Fibroblast of skin of left quadriceps (primary cell): Measurements from ENCODE around the gene KIF1B.
A peak's percentile ranks its signal among the peaks of the same experiment; 100 is the strongest.

Source experiments
- DNase-seq, 2 experiments: peaks; one replicate each; pipeline ENCODE4 v3.0.0-alpha.2; 2013; ENCODE audit warnings: low read depth in 2 of 2

KIF1B gene

GRCh38 chr1:10272274-10272673, 61.9 kb downstream of the KIF1B start:
- no peak for DNase-seq

DNA sequence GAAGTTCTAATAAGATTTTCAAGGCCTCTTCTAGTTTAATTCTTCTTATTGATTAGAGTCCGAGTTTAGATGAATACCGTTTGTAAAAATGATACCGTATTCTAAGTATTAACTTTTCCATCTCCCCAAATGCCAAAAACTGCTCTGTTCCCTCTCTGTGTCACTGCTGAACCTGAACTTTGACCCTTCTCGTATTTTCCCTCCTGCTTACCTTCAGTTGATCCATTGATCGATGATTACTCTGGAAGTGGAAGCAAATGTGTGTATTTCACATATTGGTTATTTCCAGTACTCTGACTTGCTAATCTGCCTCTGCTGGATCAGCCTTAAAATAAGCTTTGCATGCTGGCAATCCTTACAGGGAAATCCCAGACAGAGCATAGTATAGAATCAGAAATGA, 68.5 kb downstream of the KIF1B start:
- DNase-seq, result no peak

DNA sequence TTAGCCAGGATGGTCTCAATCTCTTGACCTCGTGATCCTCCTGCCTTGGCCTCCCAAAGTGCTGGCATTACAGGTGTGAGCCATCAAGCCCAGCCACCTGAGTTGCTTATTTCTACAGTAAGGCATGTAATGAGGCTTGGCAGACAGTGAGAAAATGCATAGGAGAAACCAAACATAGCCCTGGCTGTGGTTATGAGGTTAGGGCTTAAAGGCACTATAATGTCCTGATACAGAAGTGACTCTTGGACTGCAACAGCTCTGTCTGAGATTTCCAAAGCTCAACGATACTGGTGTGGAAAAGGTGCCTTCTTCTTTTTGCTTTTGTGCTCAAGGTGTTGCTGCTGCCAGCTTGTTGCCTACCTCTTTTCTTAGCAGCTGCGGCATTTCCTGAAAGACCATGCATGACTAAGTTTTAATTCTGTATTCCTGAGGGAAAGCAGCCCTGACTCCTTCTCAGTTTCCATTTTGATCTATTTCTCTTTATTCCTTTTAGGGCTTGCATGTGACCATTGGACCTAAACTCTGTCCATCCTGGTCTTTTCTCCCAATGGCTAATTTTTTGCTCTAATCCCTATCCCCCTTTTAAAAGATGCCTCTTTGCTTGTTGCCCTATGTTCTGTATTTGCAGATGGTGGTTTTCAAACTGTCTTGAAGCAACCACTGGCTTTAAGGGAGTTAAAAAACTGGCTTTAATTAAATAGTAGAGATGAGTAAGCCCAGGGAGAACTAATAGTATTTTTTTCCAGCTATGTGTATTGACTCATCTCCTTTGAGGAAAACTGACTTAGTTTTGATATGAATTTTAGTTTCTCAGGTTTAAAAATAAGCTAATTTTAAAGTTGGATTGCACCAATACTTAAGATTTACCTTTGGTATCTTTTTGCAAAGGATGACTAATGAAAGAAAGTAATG, 70.3 kb downstream of the KIF1B start:
- peak; percentile 40 to 46 for DNase-seq

- DNase-seq, result no peak
Measured at GRCh38 chr1:10283318-10283984, 73.1 kb downstream of the KIF1B start.

- no peak for DNase-seq
Measured at GRCh38 chr1:10286244-10286643, 75.9 kb downstream of the KIF1B start.

GRCh38 chr1:10287023-10287645, 76.8 kb downstream of the KIF1B start:
- DNase-seq, result no peak

- DNase-seq, result no peak
Measured at GRCh38 chr1:10288029-10288615, 77.8 kb downstream of the KIF1B start.

- DNase-seq, result no peak
Measured at GRCh38 chr1:10291705-10292104, 81.3 kb downstream of the KIF1B start.

DNA sequence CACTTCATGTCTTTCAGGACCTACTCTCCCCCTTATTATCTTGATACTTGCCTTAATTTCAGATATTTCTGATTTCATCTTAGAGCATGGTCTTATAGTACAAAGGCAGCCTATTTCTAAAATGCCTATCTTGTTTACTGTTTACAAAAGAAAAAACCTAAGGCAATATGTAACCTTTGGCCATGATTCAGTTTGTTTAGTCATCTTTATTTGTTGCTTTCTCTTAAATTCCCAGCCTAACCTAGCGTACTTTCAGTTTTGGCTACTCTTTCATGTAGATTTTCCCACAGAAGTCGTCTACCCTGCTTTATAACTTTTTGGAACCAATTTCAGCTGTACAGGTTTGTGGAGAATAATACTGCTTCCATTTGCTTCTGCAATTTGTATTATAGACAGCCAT, 81.8 kb downstream of the KIF1B start:
- DNase-seq, result no peak

- no peak for DNase-seq
Measured at GRCh38 chr1:10295481-10296085, 85.2 kb downstream of the KIF1B start.

- DNase-seq, result no peak
Measured at GRCh38 chr1:10299151-10299550, 88.8 kb downstream of the KIF1B start.

DNA sequence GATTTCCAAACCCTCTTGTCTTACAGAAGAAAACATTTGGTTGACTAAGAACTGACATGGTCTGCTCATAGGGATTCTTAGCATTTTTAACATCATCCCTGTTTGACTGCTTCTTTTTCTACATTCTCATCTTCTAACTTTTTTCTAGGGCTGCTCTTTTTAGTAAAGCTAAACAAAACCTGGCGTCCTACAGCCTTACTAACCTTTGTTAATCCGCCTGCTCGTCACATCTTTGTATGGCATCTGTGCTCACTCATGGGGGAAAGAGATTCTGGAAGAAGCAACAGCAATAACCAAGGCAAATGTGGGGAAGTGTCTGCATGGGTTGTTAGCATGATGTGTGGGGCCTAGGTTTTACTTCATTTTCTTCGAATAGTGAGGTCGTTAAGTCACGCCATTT, 92.0 kb downstream of the KIF1B start:
- no peak for DNase-seq

DNA sequence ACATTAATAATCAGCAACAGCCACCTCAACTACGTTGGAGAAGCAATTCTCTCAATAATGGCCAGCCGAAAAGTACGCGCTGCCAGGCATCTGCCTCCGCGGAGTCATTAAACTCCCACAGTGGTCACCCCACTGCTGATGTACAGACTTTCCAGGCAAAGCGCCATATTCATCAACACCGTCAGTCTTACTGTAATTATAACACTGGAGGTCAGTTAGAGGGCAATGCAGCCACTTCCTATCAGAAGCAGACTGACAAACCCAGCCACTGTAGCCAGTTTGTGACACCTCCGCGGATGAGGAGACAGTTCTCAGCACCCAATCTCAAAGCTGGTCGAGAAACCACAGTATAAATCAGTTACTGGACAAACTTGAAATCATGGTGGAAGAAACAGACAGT, 93.9 kb downstream of the KIF1B start:
- DNase-seq, result no peak

DNA sequence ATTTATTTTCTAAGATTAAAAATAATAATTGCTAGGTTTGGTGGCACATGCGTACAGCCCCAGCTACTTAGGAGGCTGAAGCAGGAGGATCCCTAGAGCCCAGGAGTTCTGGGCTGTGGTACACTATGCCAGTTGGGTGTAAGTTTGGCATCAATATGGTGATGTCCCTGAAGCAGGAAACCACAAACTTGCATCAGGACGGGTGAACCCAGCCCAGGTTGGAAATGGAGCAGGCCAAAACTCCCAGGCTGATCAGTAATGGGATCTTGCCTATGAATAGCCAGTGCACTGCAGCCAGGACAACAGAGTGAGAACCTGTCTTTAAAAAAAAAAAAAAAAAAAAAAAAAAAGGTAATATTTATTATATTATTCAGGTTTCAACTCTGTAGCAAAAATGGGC, 96.1 kb downstream of the KIF1B start:
- DNase-seq, result no peak

GRCh38 chr1:10308001-10308400, 97.6 kb downstream of the KIF1B start:
- no peak for DNase-seq

DNA sequence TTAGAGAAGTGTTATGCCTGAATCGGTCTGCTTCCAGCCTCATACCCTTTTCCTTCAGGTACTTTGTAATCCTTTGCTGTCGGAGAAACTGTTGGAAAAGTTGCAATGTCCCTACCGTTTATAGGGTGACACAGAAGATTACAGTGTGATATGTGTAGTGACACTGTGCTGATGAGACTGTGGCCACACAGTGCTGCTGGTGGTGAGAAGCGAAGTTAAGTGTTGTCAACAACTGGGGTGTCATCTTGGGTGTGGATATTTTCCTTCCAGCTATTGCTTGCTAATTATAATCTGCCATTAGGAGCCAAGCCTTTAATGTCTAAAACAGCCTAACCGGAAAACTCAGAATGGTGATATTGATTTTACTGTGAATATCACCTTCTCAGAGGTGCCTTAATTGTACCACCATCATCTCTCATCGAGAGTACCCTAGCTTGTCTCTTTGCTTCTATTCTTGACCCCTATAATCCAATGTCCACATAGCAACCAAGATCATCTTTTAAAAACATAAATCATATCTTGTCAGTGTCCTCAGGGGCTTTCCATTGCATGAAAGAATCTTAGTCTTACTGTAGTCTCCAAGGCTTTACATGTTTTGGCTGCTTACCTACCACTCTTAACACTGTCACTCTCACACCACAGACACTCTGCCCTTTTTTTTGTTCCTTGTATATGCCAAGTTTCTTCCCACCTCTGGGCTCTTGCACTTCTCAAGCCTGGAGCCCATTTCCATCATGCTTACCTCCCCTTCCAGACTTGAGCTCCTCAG, 99.1 kb downstream of the KIF1B start:
- no peak for DNase-seq

DNA sequence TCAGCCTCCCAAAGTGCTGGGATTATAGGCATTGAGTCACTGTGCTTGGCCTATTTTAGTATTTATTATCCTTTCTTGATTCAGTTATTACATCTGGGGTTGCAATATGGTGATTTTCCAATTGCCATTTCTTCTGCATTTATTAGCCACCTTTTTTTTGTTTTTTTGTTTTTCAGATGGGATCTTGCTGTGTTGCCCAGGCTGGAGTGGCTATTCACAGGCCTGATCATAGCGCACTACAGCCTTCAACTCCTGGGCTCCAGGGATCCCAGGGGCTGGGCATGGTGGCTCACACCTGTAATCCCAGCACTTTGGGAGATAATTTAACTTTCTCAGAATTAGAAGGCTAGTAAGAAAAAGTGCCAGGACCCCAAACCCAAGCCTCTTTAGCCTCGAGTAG, 106.4 kb downstream of the KIF1B start:
- no peak for DNase-seq

DNA sequence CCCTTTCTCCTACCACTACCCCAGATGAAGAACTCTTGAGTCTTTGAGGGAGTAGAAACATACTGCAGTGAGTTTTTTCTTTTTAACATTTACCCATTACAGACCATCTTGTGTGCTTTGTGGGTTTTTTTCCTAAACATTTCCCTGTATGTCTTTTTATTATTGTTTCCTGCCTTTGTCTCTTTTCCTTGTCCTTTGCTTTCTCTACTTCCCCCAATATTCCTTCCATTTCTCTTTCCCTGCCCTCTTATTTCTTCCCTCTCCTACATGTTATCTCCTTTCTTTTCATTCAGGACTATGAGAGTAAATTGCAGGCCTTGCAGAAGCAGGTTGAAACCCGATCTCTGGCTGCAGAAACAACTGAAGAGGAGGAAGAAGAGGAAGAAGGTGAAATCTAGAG, 109.4 kb downstream of the KIF1B start:
- DNase-seq, result no peak

- DNase-seq, result no peak
Measured at GRCh38 chr1:10320336-10320735, 110.0 kb downstream of the KIF1B start.

DNA sequence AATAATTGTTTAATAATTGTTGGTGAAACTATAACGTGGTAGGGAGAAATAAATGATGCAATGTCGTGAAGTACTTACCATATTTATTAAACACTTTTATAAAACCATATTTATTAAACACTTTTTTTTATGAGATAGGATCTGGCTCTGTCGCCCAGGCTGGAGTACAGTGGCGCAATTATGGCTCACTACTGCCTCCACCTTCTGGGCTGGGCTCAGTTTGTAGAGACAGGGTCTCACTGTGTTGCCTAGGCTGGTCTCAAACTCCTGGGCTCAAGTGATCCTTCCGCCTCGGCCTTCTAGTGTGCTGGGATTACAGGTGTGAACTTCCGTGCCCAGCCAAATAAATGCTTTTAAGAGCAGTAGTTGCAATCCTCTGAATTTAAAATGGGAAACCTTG, 112.5 kb downstream of the KIF1B start:
- no peak for DNase-seq

DNA sequence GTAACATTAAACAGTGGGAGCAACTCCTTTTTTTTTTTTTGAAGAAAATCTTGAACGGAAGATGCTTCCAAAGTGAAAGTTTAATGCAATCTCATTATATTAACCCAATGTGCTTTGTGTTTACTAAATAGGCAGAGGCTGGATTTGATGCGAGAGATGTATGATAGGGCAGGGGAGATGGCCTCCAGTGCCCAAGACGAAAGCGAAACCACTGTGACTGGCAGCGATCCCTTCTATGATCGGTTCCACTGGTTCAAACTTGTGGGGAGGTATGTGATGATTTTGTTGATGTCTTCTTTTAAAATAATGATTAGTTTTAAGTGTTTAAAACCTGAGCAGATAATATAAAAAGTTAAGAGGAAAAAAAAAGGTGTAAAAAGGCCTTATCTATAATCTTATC, 114.3 kb downstream of the KIF1B start:
- DNase-seq, result no peak
